WTC11 (cell line): Measurements from ENCODE around the gene GYPA.

Experiments
- AFF4 ChIP-seq: sonication (generic); formaldehyde crosslinking; IDR thresholded peaks from 2 replicates; pipeline ENCODE4 v1.8.1; 2023; ENCODE audit warnings: mild to moderate bottlenecking, missing genetic modification reagents, borderline replicate concordance
- CREB1 ChIP-seq: sonication (generic); formaldehyde crosslinking; IDR thresholded peaks from 2 replicates; pipeline ENCODE4 v1.8.0; 2023; ENCODE audit warnings: mild to moderate bottlenecking, missing genetic modification reagents
- CTCF ChIP-seq: fragments of 200-600 bp; IDR thresholded peaks from 2 replicates; pipeline ENCODE4 v1.8.0; 2022; ENCODE audit warnings: antibody characterized with exemption
- E2F4 ChIP-seq: sonication (generic); formaldehyde crosslinking; IDR thresholded peaks from 2 replicates; pipeline ENCODE4 v1.8.1; 2022; ENCODE audit warnings: low read depth, mild to moderate bottlenecking, moderate library complexity, missing genetic modification reagents, borderline replicate concordance
- ESRRA ChIP-seq: sonication (generic); formaldehyde crosslinking; IDR thresholded peaks from 2 replicates; pipeline ENCODE4 v1.8.1; 2022; ENCODE audit warnings: mild to moderate bottlenecking, missing genetic modification reagents, borderline replicate concordance
- ETV6 ChIP-seq: sonication (generic); formaldehyde crosslinking; IDR thresholded peaks from 2 replicates; pipeline ENCODE4 v1.8.1; 2022; ENCODE audit warnings: mild to moderate bottlenecking, missing genetic modification reagents
- FOXJ3 ChIP-seq: sonication (generic); formaldehyde crosslinking; IDR thresholded peaks from 2 replicates; pipeline ENCODE4 v1.9.0; 2021; ENCODE audit warnings: missing genetic modification reagents, mild to moderate bottlenecking, borderline replicate concordance
- FOXK1 ChIP-seq: sonication (generic); formaldehyde crosslinking; IDR thresholded peaks from 2 replicates; pipeline ENCODE4 v1.8.0; 2022; ENCODE audit warnings: mild to moderate bottlenecking, moderate library complexity, missing genetic modification reagents
- HMGA2 ChIP-seq: fragments of 250-450 bp; sonication (Bioruptor Pico); IDR thresholded peaks from 2 replicates; pipeline ENCODE4 v1.4.0; 2021; ENCODE audit warnings: mild to moderate bottlenecking, moderate library complexity
- NFYB ChIP-seq: sonication (generic); formaldehyde crosslinking; conservative IDR thresholded peaks from 2 replicates; pipeline ENCODE4 v1.8.0; 2022; ENCODE audit warnings: low read depth, missing genetic modification reagents
- NR3C1 ChIP-seq: sonication (generic); formaldehyde crosslinking; conservative IDR thresholded peaks from 2 replicates; pipeline ENCODE4 v1.8.1; 2023; ENCODE audit warnings: low read depth, mild to moderate bottlenecking, missing genetic modification reagents
- TEAD1 ChIP-seq: sonication (generic); formaldehyde crosslinking; IDR thresholded peaks from 2 replicates; pipeline ENCODE4 v1.8.0; 2022; ENCODE audit warnings: mild to moderate bottlenecking, missing genetic modification reagents
- ZNF121 ChIP-seq: sonication (generic); formaldehyde crosslinking; IDR thresholded peaks from 2 replicates; pipeline ENCODE4 v1.8.0; 2023; ENCODE audit warnings: missing genetic modification reagents
- TF ChIP-seq, protein P1 (sequence below): sonication (generic); formaldehyde crosslinking; IDR thresholded peaks from 2 replicates; pipeline ENCODE4 v1.8.1; 2023; ENCODE audit warnings: mild to moderate bottlenecking, missing genetic modification reagents, moderate library complexity

DNA sequence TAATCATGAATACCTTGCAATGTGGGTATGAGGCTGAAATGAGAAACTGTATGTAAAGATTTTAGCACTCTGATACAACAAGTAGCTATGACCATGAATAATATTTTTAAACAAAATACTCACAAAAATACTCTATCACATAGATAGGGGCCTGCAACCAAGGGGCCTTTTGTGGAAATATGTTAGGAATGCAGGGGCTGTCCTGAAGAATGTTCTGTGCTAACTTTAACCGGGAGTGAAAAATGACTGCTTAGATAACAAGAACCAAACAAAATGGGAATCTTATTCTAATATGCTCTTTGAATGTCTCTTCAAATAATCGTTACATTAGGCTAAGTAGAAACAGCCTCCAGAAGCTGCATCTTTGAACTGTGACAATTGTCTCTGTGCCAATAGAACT, 37.9 kb upstream of the GYPA start:
- no peak for TF ChIP-seq ETV6 (CRISPR knock-in tag)
- TF ChIP-seq CTCF = no peak
- TF ChIP-seq FOXJ3 (CRISPR knock-in tag) = no peak
- no peak for TF ChIP-seq ZNF121
- TF ChIP-seq AFF4 (CRISPR knock-in tag) = no peak
- TF ChIP-seq NFYB = no peak
- TF ChIP-seq FOXK1 (CRISPR knock-in tag) = no peak
- no peak for TF ChIP-seq E2F4
- TF ChIP-seq, protein P1, sequence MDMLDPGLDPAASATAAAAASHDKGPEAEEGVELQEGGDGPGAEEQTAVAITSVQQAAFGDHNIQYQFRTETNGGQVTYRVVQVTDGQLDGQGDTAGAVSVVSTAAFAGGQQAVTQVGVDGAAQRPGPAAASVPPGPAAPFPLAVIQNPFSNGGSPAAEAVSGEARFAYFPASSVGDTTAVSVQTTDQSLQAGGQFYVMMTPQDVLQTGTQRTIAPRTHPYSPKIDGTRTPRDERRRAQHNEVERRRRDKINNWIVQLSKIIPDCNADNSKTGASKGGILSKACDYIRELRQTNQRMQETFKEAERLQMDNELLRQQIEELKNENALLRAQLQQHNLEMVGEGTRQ (CRISPR knock-in tag) = no peak
- no peak for TF ChIP-seq ESRRA (CRISPR knock-in tag)
- no peak for TF ChIP-seq TEAD1
- TF ChIP-seq CREB1 (CRISPR knock-in tag) = no peak
- no peak for TF ChIP-seq HMGA2
- TF ChIP-seq NR3C1 (CRISPR knock-in tag) = no peak
